Activated naive CD8-positive, alpha-beta T cell (primary cell): ENCODE measurements around the gene LRGUK.
"Not testable (repeated sequence)": the region's sequence is repeated elsewhere in the genome, so short reads cannot be mapped to it uniquely, and the experiment has no call there.

ENCODE experiments used
- H3K27ac Mint-ChIP-seq: one replicate; pipeline ENCODE4 v1.8.0; 2021; ENCODE audit warnings: mixed read lengths
- H3K27me3 Mint-ChIP-seq: one replicate; pipeline ENCODE4 v1.8.0; 2021; ENCODE audit warnings: mixed read lengths
- H3K36me3 Mint-ChIP-seq: one replicate; pipeline ENCODE4 v1.8.0; 2021; ENCODE audit warnings: mixed read lengths
- H3K4me1 Mint-ChIP-seq: one replicate; pipeline ENCODE4 v1.8.0; 2021; ENCODE audit warnings: low read depth, mixed read lengths
- H3K4me3 Mint-ChIP-seq: one replicate; pipeline ENCODE4 v1.8.0; 2021; ENCODE audit warnings: mild to moderate bottlenecking, mixed read lengths
- H3K9me3 Mint-ChIP-seq: one replicate; pipeline ENCODE4 v1.8.0; 2021; ENCODE audit warnings: low read depth, mixed read lengths

The LRGUK gene

GRCh38 chr7:134126966-134127848 lies at the start of gene LRGUK:
TSS of gene LRGUK (plus strand) at chr7:134127340. CDS start at chr7:134127368, 28 bp downstream.
- Mint-ChIP-seq H3K4me3 (peak within 1 kb of the TSS; percentile 93), H3K9me3 (no peaks in the 10 kb centered on the region), H3K4me1 (peaks cover 10% of the 10 kb centered on the region), H3K36me3 (no peaks in the 10 kb centered on the region), H3K27me3 (peaks cover 12% of the 10 kb centered on the region), H3K27ac (no peak within 1 kb of the TSS)

- not testable (repeated sequence) for H3K27ac Mint-ChIP-seq, H3K4me1 Mint-ChIP-seq, H3K4me3 Mint-ChIP-seq, H3K27me3 Mint-ChIP-seq
- H3K36me3 Mint-ChIP-seq = peaks cover 19% of the 10 kb centered on the region
- peaks cover 11% of the 10 kb centered on the region for H3K9me3 Mint-ChIP-seq
Measured at GRCh38 chr7:134077560-134077959, 49.6 kb upstream of the LRGUK start.

GRCh38 chr7:134078991-134079390 lies 48.1 kb upstream of the LRGUK start:
- peaks cover 11% of the 10 kb centered on the region for H3K9me3 Mint-ChIP-seq
- H3K27me3 Mint-ChIP-seq = no peaks in the 10 kb centered on the region

GRCh38 chr7:134081695-134082094 lies 45.4 kb upstream of the LRGUK start:
- H3K4me3 Mint-ChIP-seq = no peak overlapping the region
- no peak overlapping the region for H3K27ac Mint-ChIP-seq
- peaks cover 6% of the 10 kb centered on the region for H3K36me3 Mint-ChIP-seq
- no peaks in the 10 kb centered on the region for H3K27me3 Mint-ChIP-seq
- H3K4me1 Mint-ChIP-seq = no peaks in the 10 kb centered on the region
- H3K9me3 Mint-ChIP-seq = no peaks in the 10 kb centered on the region

More at GRCh38 chr7:134078991-134079390, 48.1 kb upstream of the LRGUK start:
- Mint-ChIP-seq H3K4me3 (no peak overlapping the region), H3K36me3 (peaks cover 18% of the 10 kb centered on the region), H3K4me1 (no peaks in the 10 kb centered on the region), H3K27ac (no peak overlapping the region)

GRCh38 chr7:134083766-134084487 lies 43.2 kb upstream of the LRGUK start:
- Mint-ChIP-seq H3K4me1 (no peaks in the 10 kb centered on the region), H3K27ac (no peak overlapping the region), H3K4me3 (no peak overlapping the region), H3K36me3 (peaks cover 8% of the 10 kb centered on the region), H3K27me3 (no peaks in the 10 kb centered on the region), H3K9me3 (peaks cover 4% of the 10 kb centered on the region)

- Mint-ChIP-seq H3K4me1 (no peaks in the 10 kb centered on the region), H3K27ac (no peak overlapping the region), H3K4me3 (no peak overlapping the region), H3K27me3 (no peaks in the 10 kb centered on the region), H3K36me3 (peaks cover 14% of the 10 kb centered on the region), H3K9me3 (peaks cover 11% of the 10 kb centered on the region)
Measured at GRCh38 chr7:134084488-134085144, 42.5 kb upstream of the LRGUK start.

GRCh38 chr7:134085311-134085710 lies 41.8 kb upstream of the LRGUK start:
- no peaks in the 10 kb centered on the region for H3K27me3 Mint-ChIP-seq

GRCh38 chr7:134086998-134087735 lies 40.0 kb upstream of the LRGUK start:
- Mint-ChIP-seq H3K4me3 (no peak overlapping the region), H3K36me3 (peaks cover 13% of the 10 kb centered on the region), H3K9me3 (peaks cover 18% of the 10 kb centered on the region), H3K27me3 (no peaks in the 10 kb centered on the region), H3K4me1 (no peaks in the 10 kb centered on the region), H3K27ac (no peak overlapping the region)

More at GRCh38 chr7:134085311-134085710, 41.8 kb upstream of the LRGUK start:
- Mint-ChIP-seq H3K4me1 (no peaks in the 10 kb centered on the region), H3K4me3 (no peak overlapping the region), H3K36me3 (peaks cover 17% of the 10 kb centered on the region), H3K27ac (no peak overlapping the region), H3K9me3 (peaks cover 17% of the 10 kb centered on the region)

- no peaks in the 10 kb centered on the region for H3K27me3 Mint-ChIP-seq
- H3K4me1 Mint-ChIP-seq = no peaks in the 10 kb centered on the region
- no peak overlapping the region for H3K27ac Mint-ChIP-seq
- H3K9me3 Mint-ChIP-seq = peaks cover 22% of the 10 kb centered on the region
- no peak overlapping the region for H3K4me3 Mint-ChIP-seq
- peaks cover 17% of the 10 kb centered on the region for H3K36me3 Mint-ChIP-seq
Measured at GRCh38 chr7:134088199-134088598, 38.9 kb upstream of the LRGUK start.

GRCh38 chr7:134089446-134089845 lies 37.7 kb upstream of the LRGUK start:
- H3K4me3 Mint-ChIP-seq = no peak overlapping the region
- H3K4me1 Mint-ChIP-seq = no peaks in the 10 kb centered on the region
- H3K27ac Mint-ChIP-seq = no peak overlapping the region
- H3K9me3 Mint-ChIP-seq = peaks cover 31% of the 10 kb centered on the region
- no peaks in the 10 kb centered on the region for H3K27me3 Mint-ChIP-seq
- peaks cover 14% of the 10 kb centered on the region for H3K36me3 Mint-ChIP-seq

GRCh38 chr7:134098072-134098471 lies 29.1 kb upstream of the LRGUK start:
- Mint-ChIP-seq H3K27ac (no peak overlapping the region), H3K9me3 (peaks cover 21% of the 10 kb centered on the region), H3K4me1 (no peaks in the 10 kb centered on the region), H3K4me3 (no peak overlapping the region), H3K36me3 (peaks cover 3% of the 10 kb centered on the region), H3K27me3 (no peaks in the 10 kb centered on the region)

- Mint-ChIP-seq H3K4me3 (no peak overlapping the region), H3K27ac (no peak overlapping the region), H3K4me1 (no peaks in the 10 kb centered on the region), H3K9me3 (peaks cover 8% of the 10 kb centered on the region), H3K36me3 (no peaks in the 10 kb centered on the region), H3K27me3 (no peaks in the 10 kb centered on the region)
Measured at GRCh38 chr7:134101716-134102115, 25.4 kb upstream of the LRGUK start.

GRCh38 chr7:134104166-134104565 lies 23.0 kb upstream of the LRGUK start:
- Mint-ChIP-seq H3K4me3 (no peak overlapping the region), H3K9me3 (no peaks in the 10 kb centered on the region), H3K27me3 (no peaks in the 10 kb centered on the region), H3K27ac (no peak overlapping the region), H3K4me1 (no peaks in the 10 kb centered on the region), H3K36me3 (no peaks in the 10 kb centered on the region)

- H3K4me3 Mint-ChIP-seq = no peak overlapping the region
- H3K27ac Mint-ChIP-seq = no peak overlapping the region
- no peaks in the 10 kb centered on the region for H3K4me1 Mint-ChIP-seq
- H3K36me3 Mint-ChIP-seq = no peaks in the 10 kb centered on the region
- H3K27me3 Mint-ChIP-seq = no peaks in the 10 kb centered on the region
- no peaks in the 10 kb centered on the region for H3K9me3 Mint-ChIP-seq
Measured at GRCh38 chr7:134105841-134106240, 21.3 kb upstream of the LRGUK start.
